ENCODE measurements around the gene OTUD5.

Gene OTUD5

DNA sequence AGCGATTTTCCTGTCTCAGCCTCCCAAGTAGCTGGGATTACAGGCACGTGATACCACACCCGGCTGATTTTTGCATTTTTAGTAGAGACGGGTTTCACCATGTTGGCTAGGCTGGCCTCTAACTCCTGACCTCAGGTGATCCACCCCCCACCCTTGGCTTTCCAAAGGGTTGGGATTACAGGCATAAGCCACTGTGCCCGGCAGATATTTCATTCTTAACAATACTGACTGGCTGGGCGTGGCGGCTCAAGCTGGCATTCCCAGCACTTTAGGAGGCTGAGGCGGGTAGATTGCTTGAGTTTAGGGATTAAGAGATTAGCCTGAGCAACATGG lies 58.4 kb downstream of the OTUD5 start:
- Histone ChIP-seq H3K9me2 (ENCODE audit: low read depth, low read length) (no peaks in the 10 kb centered on the region), H3K36me3 (ENCODE audit: insufficient read depth, low read length) (peaks cover 59% of the 10 kb centered on the region), H3K4me1 (ENCODE audit: insufficient read depth, low read length, severe bottlenecking) (peaks cover 22% of the 10 kb centered on the region), H2AFZ (ENCODE audit: low read length) (no peak overlapping the region), H4K20me1 (ENCODE audit: insufficient read depth, low read length) (no peaks in the 10 kb centered on the region), H3F3A (ENCODE audit: insufficient read depth, low read length) (no peaks in the 10 kb centered on the region), H3K27me3 (ENCODE audit: insufficient read depth, low read length) (no peaks in the 10 kb centered on the region), H3K4me3 (ENCODE audit: low read depth, low read length, poor library complexity, severe bottlenecking) (peak overlapping the region; percentile 100), H3K4me2 (ENCODE audit: low read length) (peak overlapping the region; percentile 96), H3K27ac (ENCODE audit: low read depth, low read length, poor library complexity, severe bottlenecking) (peak overlapping the region; percentile 90), H3K9ac (ENCODE audit: low read length) (peak overlapping the region; percentile 61; the same call in 1 of the 2 replicates), H3K79me2 (ENCODE audit: insufficient read depth, low read length) (peaks cover 13% of the 10 kb centered on the region; the same call in 1 of the 2 replicates), H3K9me3 (ENCODE audit: low read length) (no peaks in the 10 kb centered on the region)
- TF ChIP-seq, protein P1, sequence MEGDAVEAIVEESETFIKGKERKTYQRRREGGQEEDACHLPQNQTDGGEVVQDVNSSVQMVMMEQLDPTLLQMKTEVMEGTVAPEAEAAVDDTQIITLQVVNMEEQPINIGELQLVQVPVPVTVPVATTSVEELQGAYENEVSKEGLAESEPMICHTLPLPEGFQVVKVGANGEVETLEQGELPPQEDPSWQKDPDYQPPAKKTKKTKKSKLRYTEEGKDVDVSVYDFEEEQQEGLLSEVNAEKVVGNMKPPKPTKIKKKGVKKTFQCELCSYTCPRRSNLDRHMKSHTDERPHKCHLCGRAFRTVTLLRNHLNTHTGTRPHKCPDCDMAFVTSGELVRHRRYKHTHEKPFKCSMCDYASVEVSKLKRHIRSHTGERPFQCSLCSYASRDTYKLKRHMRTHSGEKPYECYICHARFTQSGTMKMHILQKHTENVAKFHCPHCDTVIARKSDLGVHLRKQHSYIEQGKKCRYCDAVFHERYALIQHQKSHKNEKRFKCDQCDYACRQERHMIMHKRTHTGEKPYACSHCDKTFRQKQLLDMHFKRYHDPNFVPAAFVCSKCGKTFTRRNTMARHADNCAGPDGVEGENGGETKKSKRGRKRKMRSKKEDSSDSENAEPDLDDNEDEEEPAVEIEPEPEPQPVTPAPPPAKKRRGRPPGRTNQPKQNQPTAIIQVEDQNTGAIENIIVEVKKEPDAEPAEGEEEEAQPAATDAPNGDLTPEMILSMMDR (IDR thresholded peaks at IDR 0.05; ENCODE audit: low read length) = no peak
- no peak for TF ChIP-seq EZH2 (IDR thresholded peaks at IDR 0.05; ENCODE audit: borderline replicate concordance, low read length)

DNA sequence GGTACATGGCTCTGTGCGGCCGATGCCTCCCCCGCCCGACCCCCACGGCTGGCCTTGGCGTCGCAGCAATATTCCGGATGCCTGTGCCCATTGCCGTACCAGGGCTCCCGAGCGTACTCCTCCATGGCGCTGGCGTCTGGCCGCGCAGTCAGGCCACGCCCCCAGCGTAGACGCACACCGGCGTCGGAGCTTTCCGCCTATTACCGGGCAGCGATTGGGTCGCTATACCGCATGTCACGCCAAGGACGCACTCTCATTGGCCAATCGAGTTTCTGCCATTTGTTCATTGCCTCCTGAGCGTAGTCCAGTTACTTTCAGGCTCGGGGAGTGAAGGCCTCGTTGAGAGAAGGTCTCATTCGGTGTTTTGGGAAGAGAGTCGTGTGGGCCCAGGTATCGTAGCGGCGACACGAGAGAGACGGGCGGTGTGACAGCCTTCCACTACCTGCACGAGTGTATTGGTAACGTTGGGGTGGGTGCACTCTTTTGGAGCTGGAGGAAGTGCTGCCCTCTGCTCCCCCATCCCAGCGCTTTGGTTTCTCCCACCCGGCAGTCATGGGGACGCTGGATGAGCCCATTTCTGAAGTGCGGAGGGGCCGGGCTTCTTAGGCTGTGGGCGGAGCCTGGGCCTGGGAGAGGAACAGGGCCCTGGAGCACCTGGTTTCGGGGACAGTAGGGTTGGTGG lies 59.6 kb downstream of the OTUD5 start, which contains the start of the genes PQBP1 and TIMM17B:
Gene PQBP1 (plus strand): TSS at position 306 of the 682 bp plus-strand sequence. CDS start 580 bp downstream, outside the sequence.
Gene TIMM17B (minus strand): TSS at position 144 of the 682 bp plus-strand sequence. CDS start 19 bp downstream, at position 125.
- H3K27ac ChIP-seq (ENCODE audit: low read depth, low read length, poor library complexity, severe bottlenecking) = peak within 1 kb of the TSS; percentile 90
- no peaks in the 10 kb centered on the region for H3K9me3 ChIP-seq (ENCODE audit: low read length)
- H3K27me3 ChIP-seq (ENCODE audit: insufficient read depth, low read length) = no peaks in the 10 kb centered on the region
- H4K20me1 ChIP-seq (ENCODE audit: insufficient read depth, low read length) = no peaks in the 10 kb centered on the region
- H3F3A ChIP-seq (ENCODE audit: insufficient read depth, low read length) = no peaks in the 10 kb centered on the region
- TF ChIP-seq, protein P1 (IDR thresholded peaks at IDR 0.05; ENCODE audit: low read length) = no peak
- no peak for TF ChIP-seq EZH2 (IDR thresholded peaks at IDR 0.05; ENCODE audit: borderline replicate concordance, low read length)
- peaks cover 59% of the 10 kb centered on the region for H3K36me3 ChIP-seq (ENCODE audit: insufficient read depth, low read length)
- peak within 1 kb of the TSS; percentile 96 for H3K4me2 ChIP-seq (ENCODE audit: low read length)
- no peaks in the 10 kb centered on the region for H3K9me2 ChIP-seq (ENCODE audit: low read depth, low read length)
- H3K9ac ChIP-seq (ENCODE audit: low read length) = peak within 1 kb of the TSS; percentile 99
- peaks cover 22% of the 10 kb centered on the region for H3K4me1 ChIP-seq (ENCODE audit: insufficient read depth, low read length, severe bottlenecking)
- H2AFZ ChIP-seq (ENCODE audit: low read length) = no peak within 1 kb of the TSS
- peak within 1 kb of the TSS; percentile 100 for H3K4me3 ChIP-seq (ENCODE audit: low read depth, low read length, poor library complexity, severe bottlenecking)
- H3K79me2 ChIP-seq (ENCODE audit: insufficient read depth, low read length) = peaks cover 13% of the 10 kb centered on the region; the same call in 1 of the 2 replicates

DNA sequence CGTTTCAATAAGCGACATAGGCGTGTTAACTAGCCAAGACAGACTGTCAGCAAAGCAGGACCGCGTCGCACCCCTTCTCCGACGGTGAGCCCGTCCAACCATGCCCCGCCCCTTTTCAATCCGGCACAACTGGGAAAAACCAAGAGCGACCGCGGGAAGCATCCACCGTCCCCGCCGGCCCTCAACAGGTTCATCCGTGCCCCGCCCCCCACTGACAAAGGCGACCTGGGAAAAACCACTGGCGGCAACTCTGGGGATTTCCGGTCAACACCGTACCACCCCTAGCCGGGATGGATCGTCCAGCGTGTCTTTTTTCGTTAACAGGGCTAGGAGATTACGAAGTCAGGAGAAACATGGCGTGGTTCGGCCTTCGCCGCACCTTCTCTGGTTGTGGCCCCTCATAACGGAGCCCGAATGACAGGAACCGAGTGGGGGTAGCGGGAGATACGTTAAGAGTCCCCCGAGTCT lies 60.2 kb downstream of the OTUD5 start:
- peak overlapping the region; percentile 99 for H3K9ac ChIP-seq (ENCODE audit: low read length)
- H3K9me2 ChIP-seq (ENCODE audit: low read depth, low read length) = no peaks in the 10 kb centered on the region
- peak overlapping the region; percentile 100 for H3K4me3 ChIP-seq (ENCODE audit: low read depth, low read length, poor library complexity, severe bottlenecking)
- H3K27me3 ChIP-seq (ENCODE audit: insufficient read depth, low read length) = no peaks in the 10 kb centered on the region
- peaks cover 24% of the 10 kb centered on the region for H3K4me1 ChIP-seq (ENCODE audit: insufficient read depth, low read length, severe bottlenecking)
- H3K27ac ChIP-seq (ENCODE audit: low read depth, low read length, poor library complexity, severe bottlenecking) = peak overlapping the region; percentile 90
- no peaks in the 10 kb centered on the region for H4K20me1 ChIP-seq (ENCODE audit: insufficient read depth, low read length)
- no peak overlapping the region for H2AFZ ChIP-seq (ENCODE audit: low read length)
- peak overlapping the region; percentile 96 for H3K4me2 ChIP-seq (ENCODE audit: low read length)
- no peaks in the 10 kb centered on the region for H3F3A ChIP-seq (ENCODE audit: insufficient read depth, low read length)
- no peaks in the 10 kb centered on the region for H3K9me3 ChIP-seq (ENCODE audit: low read length)
- TF ChIP-seq, protein P1 (IDR thresholded peaks at IDR 0.05; ENCODE audit: low read length) = no peak
- TF ChIP-seq EZH2 (IDR thresholded peaks at IDR 0.05; ENCODE audit: borderline replicate concordance, low read length) = no peak
- peaks cover 54% of the 10 kb centered on the region for H3K36me3 ChIP-seq (ENCODE audit: insufficient read depth, low read length)
- peaks cover 13% of the 10 kb centered on the region; the same call in 1 of the 2 replicates for H3K79me2 ChIP-seq (ENCODE audit: insufficient read depth, low read length)
